Mesenteric fat pad (tissue), 1 donor: Measurements from ENCODE around the gene PPP3R2. TPM values are rescaled to one million over a fixed set of nuclear protein-coding genes. Genes with fewer than 3 reads are reported as not detected.

Experiments used
- DNase-seq: peaks from one replicate; pipeline ENCODE4 v3.0.0-alpha.2; 2020; ENCODE audit warnings: low spot score
- long read RNA-seq: library from polyadenylated mRNA; unstranded; transcript quantifications from one replicate; pipeline ENCODE4 v2.0.0, GENCODE V29; 2020
- total RNA-seq: library from RNA; stranded (reverse); fragmentation: NEBNext Ultra II Directional; extraction: Animal tissue kit (Norgen Biotek cat#: 25700); gene quantifications from one replicate; pipeline ENCODE4 v1.2.1, GENCODE V29; 2021
- donor health status: DM: yes; HTN: yes; CAD: no.

Gene PPP3R2
- not detected for total RNA-seq
- long read RNA-seq: 0 reads

GRCh38 chr9:101594796-101595195 is at the start of gene PPP3R2:
TSS of gene PPP3R2 (minus strand) at chr9:101594969. CDS start at chr9:101594921, 48 bp downstream.
- no peak for DNase-seq

- DNase-seq: no peak
These were observed 45.3 kb upstream of the PPP3R2 start for GRCh38 chr9:101639785-101640665.

GRCh38 chr9:101639311-101639710 is 44.5 kb upstream of the PPP3R2 start:
- no peak for DNase-seq

GRCh38 chr9:101636247-101636646 is 41.5 kb upstream of the PPP3R2 start:
- DNase-seq: no peak

- DNase-seq: no peak
These were observed 40.7 kb upstream of the PPP3R2 start for GRCh38 chr9:101635473-101635872.

- DNase-seq: no peak
These were observed 40.1 kb upstream of the PPP3R2 start for GRCh38 chr9:101634741-101635409.

GRCh38 chr9:101632611-101633010 is 37.8 kb upstream of the PPP3R2 start:
- no peak for DNase-seq

- DNase-seq: no peak
These were observed 37.1 kb upstream of the PPP3R2 start for GRCh38 chr9:101631892-101632291.

GRCh38 chr9:101629636-101630035 is 34.9 kb upstream of the PPP3R2 start:
- no peak for DNase-seq

GRCh38 chr9:101628173-101628572 is 33.4 kb upstream of the PPP3R2 start:
- no peak for DNase-seq

- DNase-seq: no peak
These were observed 31.5 kb upstream of the PPP3R2 start for GRCh38 chr9:101626295-101626694.

- no peak for DNase-seq
These were observed 31.1 kb upstream of the PPP3R2 start for GRCh38 chr9:101625876-101626275.

- no peak for DNase-seq
These were observed 25.7 kb upstream of the PPP3R2 start for GRCh38 chr9:101620452-101620851.

GRCh38 chr9:101618698-101619097 is 23.9 kb upstream of the PPP3R2 start:
- DNase-seq: no peak

GRCh38 chr9:101605547-101605946 is 10.8 kb upstream of the PPP3R2 start:
- no peak for DNase-seq

GRCh38 chr9:101604296-101604695 is 9.5 kb upstream of the PPP3R2 start:
- DNase-seq: no peak

- no peak for DNase-seq
These were observed 7.4 kb upstream of the PPP3R2 start for GRCh38 chr9:101601904-101602765.

- no peak for DNase-seq
These were observed 1.4 kb downstream of the PPP3R2 start for GRCh38 chr9:101593345-101593744.

- DNase-seq: no peak
These were observed 2.0 kb downstream of the PPP3R2 start for GRCh38 chr9:101592788-101593187.

- no peak for DNase-seq
These were observed 2.9 kb downstream of the PPP3R2 start for GRCh38 chr9:101591787-101592446.

- DNase-seq: no peak
These were observed 3.9 kb downstream of the PPP3R2 start for GRCh38 chr9:101590901-101591300.
